Testis (tissue), 3 donors: ENCODE data around the gene KRCC1. TPM values are rescaled to one million over a fixed set of nuclear protein-coding genes. Genes with fewer than 3 reads are reported as not detected.

Source experiments
- microRNA-seq, 2 donors: library from miRNA; unstranded; fragments of <30 nt; microRNA quantifications; one replicate each; pipeline ENCODE4, GENCODE V29; 2016; ENCODE audit warnings: borderline number of aligned reads in 2 of 2, borderline replicate concordance in 1 of 2
- polyA plus RNA-seq: library from polyadenylated mRNA; stranded (reverse); fragments of 350-450 nt; fragmentation: Illumina TruSeq; extraction: RNeasy Lipid Tissue Mini Kit (QIAGEN cat#74804); gene quantifications from one replicate; pipeline ENCODE4 v1.2.3, GENCODE V29; 2014; ENCODE audit warnings: low read depth, low replicate concordance; ENCODE audit not compliant: insufficient read depth
- small RNA-seq, 2 donors: library from RNA; depleted of rRNA; stranded (forward); fragments of <200 nt; gene quantifications; one replicate each; pipeline ENCODE3, GENCODE V24; 2016
- total RNA-seq, 2 donors: library from RNA; depleted of rRNA; stranded (reverse); fragments of >200 nt; gene quantifications; one replicate each; pipeline ENCODE4 v1.2.3, GENCODE V29; 2016

Gene KRCC1
- total and polyA plus RNA-seq, 3 donors from 2014 or later = 15.4 to 21.1 (median 16.9) TPM

Small RNA genes lying within 50 kb of the gene (microRNA-seq; reads per million reads assigned to microRNA genes)
- gene MIR4780 = 6.2 to 7.0 reads per million in 2 donors

Small RNA genes lying within 50 kb of the gene (small RNA-seq; reads per million reads assigned to genes)
- gene MIR4780 (0.09 to 0.82 reads per million in 2 donors), gene RNU2-63P (0 reads per million in 2 donors)

Other genes starting within 250 kb of the KRCC1 start
- gene RGPD2, start 230.0 kb downstream of the KRCC1 start, total RNA-seq = 10 to 100 TPM; 21.9 to 41.8 TPM
- 23.2 TPM for gene RGPD2, start 230.0 kb downstream of the KRCC1 start, polyA plus RNA-seq
- gene RNU2-63P, start 39.2 kb downstream of the KRCC1 start, total RNA-seq = not detected
- gene RNU2-63P, start 39.2 kb downstream of the KRCC1 start, polyA plus RNA-seq = not detected
- 1 to 10 TPM; 1.5 to 2.4 TPM for gene SMYD1, start 12.0 kb upstream of the KRCC1 start, total RNA-seq
- 3.1 TPM for gene SMYD1, start 12.0 kb upstream of the KRCC1 start, polyA plus RNA-seq
- 1 to 10 TPM in 1 of 2 donors, not detected in 1; 4.9 TPM for gene FABP1, start 72.3 kb upstream of the KRCC1 start, total RNA-seq
- 0.99 TPM for gene FABP1, start 72.3 kb upstream of the KRCC1 start, polyA plus RNA-seq
- 10 to 100 TPM; 35.1 to 63.0 TPM for gene THNSL2, start 114.6 kb upstream of the KRCC1 start, total RNA-seq
- gene THNSL2, start 114.6 kb upstream of the KRCC1 start, polyA plus RNA-seq = 53.7 TPM